ENCODE results near the gene FBLN1.

DNA sequence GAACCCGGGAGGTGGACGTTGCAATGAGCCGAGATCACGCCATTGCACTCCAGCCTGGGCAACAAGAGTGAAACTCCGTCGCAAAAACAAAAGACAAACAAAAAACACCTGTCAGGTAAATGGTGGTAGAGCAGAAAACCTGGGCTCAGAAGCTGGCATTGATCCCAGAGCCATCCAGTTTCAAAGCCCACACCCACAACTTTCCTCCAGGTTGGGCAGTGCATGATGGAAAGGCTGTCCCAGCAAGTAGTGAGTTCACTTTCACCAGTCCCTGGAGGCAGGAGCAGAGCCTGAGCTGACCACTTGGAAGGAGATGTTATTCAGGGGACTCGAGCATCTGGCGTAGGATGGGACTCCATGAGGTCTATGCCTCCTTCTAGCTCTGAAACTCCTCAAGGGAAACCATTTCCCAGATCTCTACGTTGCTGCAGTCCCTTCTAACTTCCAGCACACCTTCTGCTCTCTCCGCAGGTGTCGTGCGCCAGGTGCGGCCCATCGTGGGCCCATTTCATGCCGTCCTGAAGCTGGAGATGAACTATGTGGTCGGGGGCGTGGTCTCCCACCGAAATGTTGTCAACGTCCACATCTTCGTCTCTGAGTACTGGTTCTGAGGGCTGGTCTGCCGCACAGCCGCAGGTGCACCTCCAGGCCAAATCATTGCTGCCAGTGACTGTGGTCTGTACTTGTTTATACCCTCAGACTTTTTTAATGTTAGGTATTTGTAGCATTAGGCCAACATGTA, 97.3 kb downstream of the FBLN1 start:
- TF ChIP-seq, protein P1, sequence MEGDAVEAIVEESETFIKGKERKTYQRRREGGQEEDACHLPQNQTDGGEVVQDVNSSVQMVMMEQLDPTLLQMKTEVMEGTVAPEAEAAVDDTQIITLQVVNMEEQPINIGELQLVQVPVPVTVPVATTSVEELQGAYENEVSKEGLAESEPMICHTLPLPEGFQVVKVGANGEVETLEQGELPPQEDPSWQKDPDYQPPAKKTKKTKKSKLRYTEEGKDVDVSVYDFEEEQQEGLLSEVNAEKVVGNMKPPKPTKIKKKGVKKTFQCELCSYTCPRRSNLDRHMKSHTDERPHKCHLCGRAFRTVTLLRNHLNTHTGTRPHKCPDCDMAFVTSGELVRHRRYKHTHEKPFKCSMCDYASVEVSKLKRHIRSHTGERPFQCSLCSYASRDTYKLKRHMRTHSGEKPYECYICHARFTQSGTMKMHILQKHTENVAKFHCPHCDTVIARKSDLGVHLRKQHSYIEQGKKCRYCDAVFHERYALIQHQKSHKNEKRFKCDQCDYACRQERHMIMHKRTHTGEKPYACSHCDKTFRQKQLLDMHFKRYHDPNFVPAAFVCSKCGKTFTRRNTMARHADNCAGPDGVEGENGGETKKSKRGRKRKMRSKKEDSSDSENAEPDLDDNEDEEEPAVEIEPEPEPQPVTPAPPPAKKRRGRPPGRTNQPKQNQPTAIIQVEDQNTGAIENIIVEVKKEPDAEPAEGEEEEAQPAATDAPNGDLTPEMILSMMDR (conservative IDR thresholded peaks at IDR 0.05 in 1 of 2, IDR thresholded peaks at IDR 0.05 in 1 of 2; ENCODE audit: extremely low read depth in 1 of 2, insufficient read depth in 1 of 2, low read depth in 1 of 2, low read length in 2 of 2) = no peak
- no peak for TF ChIP-seq EZH2 (IDR thresholded peaks at IDR 0.05; ENCODE audit: borderline replicate concordance, low read length)
